ENCODE data around the gene ARHGAP26.

ARHGAP26 gene

DNA sequence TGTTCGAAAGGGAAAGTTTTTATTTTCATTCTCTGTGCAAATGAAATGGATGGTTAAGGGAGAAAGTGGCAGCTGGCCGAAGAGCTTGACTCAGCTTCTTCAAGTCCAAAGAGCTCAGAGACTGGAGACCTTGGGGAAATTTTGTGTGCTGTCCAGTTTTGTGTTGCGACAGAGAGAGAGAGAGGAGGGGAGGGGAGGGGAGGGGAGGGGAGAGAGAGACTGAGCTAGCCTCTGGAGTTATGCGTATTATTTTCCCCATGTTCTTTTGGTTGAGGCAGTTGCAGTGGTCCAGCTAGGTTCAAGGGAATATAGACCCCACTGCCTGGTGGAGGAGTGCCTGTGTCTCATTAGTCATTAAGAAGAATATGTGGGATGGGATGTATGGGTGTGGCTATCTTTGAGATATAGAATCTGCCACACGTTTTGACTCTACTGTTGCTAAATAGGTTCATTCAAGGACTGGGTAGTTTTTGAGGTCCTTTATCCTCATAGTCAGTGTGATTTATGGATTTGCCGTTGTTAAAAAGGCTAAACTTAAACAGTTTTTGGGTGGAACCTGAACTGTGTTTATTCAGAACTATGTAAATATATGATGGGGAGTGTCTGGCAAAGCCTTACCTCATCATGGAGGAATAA, 69.7 kb downstream of the ARHGAP26 start:
- no peaks in the 10 kb centered on the region for H3K27me3 ChIP-seq
- H3K4me3 ChIP-seq (ENCODE audit: low read depth in 1 of 2, low read length in 1 of 2) = no peak overlapping the region
- no peaks in the 10 kb centered on the region for H3K9me3 ChIP-seq
- H3K27ac ChIP-seq = peak overlapping the region; percentile 65
- peaks cover 27 to 54% of the 10 kb centered on the region in 2 experiments for H3K4me1 ChIP-seq (ENCODE audit: control insufficient read depth in 1 of 2, insufficient read depth in 1 of 2, low read depth in 1 of 2, low read length in 1 of 2)
- TF ChIP-seq CTCF (IDR thresholded peaks at IDR 0.05) = no peak
- no peaks in the 10 kb centered on the region for H3K36me3 ChIP-seq

DNA sequence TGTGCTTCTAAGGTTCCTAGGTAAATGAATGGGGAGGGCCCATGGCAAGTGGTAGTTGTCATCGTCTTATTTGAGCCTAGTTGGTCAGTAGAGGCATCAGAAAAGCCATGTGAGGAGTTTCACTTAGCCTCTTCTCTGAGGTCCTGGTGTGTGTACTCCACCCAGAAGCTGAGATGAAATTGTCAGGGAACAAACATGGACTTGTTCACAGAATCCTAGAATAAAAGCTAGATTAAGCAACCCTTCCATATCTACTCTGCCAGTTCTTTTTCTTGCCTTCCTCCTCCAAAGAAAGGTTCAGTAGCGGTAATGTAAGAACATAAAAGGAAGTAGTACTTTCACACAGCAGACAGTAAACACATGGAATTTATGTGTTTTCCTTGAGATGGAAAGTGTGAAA, 70.4 kb downstream of the ARHGAP26 start:
- no peaks in the 10 kb centered on the region for H3K27me3 ChIP-seq
- no peaks in the 10 kb centered on the region for H3K9me3 ChIP-seq
- H3K4me1 ChIP-seq (ENCODE audit: control insufficient read depth in 1 of 2, insufficient read depth in 1 of 2, low read depth in 1 of 2, low read length in 1 of 2) = peaks cover 35 to 61% of the 10 kb centered on the region in 2 experiments
- H3K36me3 ChIP-seq = no peaks in the 10 kb centered on the region
- no peak overlapping the region for H3K4me3 ChIP-seq (ENCODE audit: low read depth in 1 of 2, low read length in 1 of 2)
- H3K27ac ChIP-seq = peak overlapping the region; percentile 65
- no peak for TF ChIP-seq CTCF (IDR thresholded peaks at IDR 0.05)

GRCh38 chr5:142841511-142842265, 71.5 kb downstream of the ARHGAP26 start:
- no peak for TF ChIP-seq CTCF (IDR thresholded peaks at IDR 0.05)
- Histone ChIP-seq H3K27me3 (no peaks in the 10 kb centered on the region), H3K27ac (peak overlapping the region; percentile 65), H3K36me3 (no peaks in the 10 kb centered on the region), H3K4me1 (ENCODE audit: control insufficient read depth in 1 of 2, insufficient read depth in 1 of 2, low read depth in 1 of 2, low read length in 1 of 2) (peaks cover 42 to 65% of the 10 kb centered on the region in 2 experiments), H3K9me3 (no peaks in the 10 kb centered on the region), H3K4me3 (ENCODE audit: low read depth in 1 of 2, low read length in 1 of 2) (no peak overlapping the region)

- Histone ChIP-seq H3K4me1 (ENCODE audit: control insufficient read depth in 1 of 2, insufficient read depth in 1 of 2, low read depth in 1 of 2, low read length in 1 of 2) (peaks cover 29 to 59% of the 10 kb centered on the region in 2 experiments), H3K27me3 (no peaks in the 10 kb centered on the region), H3K36me3 (no peaks in the 10 kb centered on the region), H3K9me3 (no peaks in the 10 kb centered on the region), H3K4me3 (ENCODE audit: low read depth in 1 of 2, low read length in 1 of 2) (no peak overlapping the region), H3K27ac (peak overlapping the region; percentile 18)
- no peak for TF ChIP-seq CTCF (IDR thresholded peaks at IDR 0.05)
These were observed 73.1 kb downstream of the ARHGAP26 start for GRCh38 chr5:142842994-142843905.

DNA sequence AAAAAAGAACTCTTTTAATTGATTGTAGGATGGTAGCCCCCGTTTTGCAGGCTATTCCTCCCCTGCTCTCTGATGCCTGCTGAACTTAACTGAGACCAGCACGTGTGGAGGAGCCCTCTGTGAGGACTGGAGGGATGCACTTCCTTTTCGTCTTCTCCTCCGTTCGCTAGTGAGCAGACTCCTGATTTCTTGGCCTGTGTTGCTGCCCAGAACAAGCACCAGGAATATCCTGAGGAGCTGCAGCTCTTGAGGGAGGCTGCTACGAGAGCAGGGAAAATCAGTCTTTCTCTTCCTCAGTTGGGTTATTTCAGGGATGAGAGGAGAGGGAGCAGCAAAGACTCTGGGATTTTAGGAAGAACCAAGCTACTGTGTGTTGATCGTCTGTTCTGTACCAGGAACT, 74.7 kb downstream of the ARHGAP26 start:
- Histone ChIP-seq H3K4me1 (ENCODE audit: control insufficient read depth in 1 of 2, insufficient read depth in 1 of 2, low read depth in 1 of 2, low read length in 1 of 2) (peaks cover 29 to 48% of the 10 kb centered on the region in 2 experiments), H3K27me3 (no peaks in the 10 kb centered on the region), H3K36me3 (no peaks in the 10 kb centered on the region), H3K9me3 (no peaks in the 10 kb centered on the region), H3K27ac (peak overlapping the region; percentile 72), H3K4me3 (ENCODE audit: low read depth in 1 of 2, low read length in 1 of 2) (peak overlapping the region in 1 of 2 experiments; percentile 9)
- no peak for TF ChIP-seq CTCF (IDR thresholded peaks at IDR 0.05)

Data from neutrophil (primary cell).